Left hindlimb (tissue), 1 donor: ENCODE data around the gene NLGN2.

Experiments
- DNase-seq: peaks from one replicate; pipeline ENCODE4 v3.0.0-alpha.2; 2018

NLGN2 gene

DNA sequence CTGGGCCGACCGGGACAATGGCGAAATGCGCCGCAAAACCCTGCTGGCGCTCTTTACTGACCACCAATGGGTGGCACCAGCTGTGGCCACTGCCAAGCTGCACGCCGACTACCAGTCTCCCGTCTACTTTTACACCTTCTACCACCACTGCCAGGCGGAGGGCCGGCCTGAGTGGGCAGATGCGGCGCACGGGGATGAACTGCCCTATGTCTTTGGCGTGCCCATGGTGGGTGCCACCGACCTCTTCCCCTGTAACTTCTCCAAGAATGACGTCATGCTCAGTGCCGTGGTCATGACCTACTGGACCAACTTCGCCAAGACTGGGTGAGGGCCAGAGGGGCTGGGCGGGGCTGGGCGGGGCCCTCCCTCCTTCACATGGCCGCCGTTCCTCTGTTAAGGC is 8.1 kb downstream of the NLGN2 start:
- no peak for DNase-seq

- DNase-seq, result no peak
These were observed 8.7 kb downstream of the NLGN2 start for GRCh38 chr17:7416323-7416722.

DNA sequence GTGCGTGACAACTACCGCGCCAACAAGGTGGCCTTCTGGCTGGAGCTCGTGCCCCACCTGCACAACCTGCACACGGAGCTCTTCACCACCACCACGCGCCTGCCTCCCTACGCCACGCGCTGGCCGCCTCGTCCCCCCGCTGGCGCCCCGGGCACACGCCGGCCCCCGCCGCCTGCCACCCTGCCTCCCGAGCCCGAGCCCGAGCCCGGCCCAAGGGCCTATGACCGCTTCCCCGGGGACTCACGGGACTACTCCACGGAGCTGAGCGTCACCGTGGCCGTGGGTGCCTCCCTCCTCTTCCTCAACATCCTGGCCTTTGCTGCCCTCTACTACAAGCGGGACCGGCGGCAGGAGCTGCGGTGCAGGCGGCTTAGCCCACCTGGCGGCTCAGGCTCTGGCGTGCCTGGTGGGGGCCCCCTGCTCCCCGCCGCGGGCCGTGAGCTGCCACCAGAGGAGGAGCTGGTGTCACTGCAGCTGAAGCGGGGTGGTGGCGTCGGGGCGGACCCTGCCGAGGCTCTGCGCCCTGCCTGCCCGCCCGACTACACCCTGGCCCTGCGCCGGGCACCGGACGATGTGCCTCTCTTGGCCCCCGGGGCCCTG is 9.5 kb downstream of the NLGN2 start:
- no peak for DNase-seq

- no peak for DNase-seq
These were observed 11.0 kb downstream of the NLGN2 start for GRCh38 chr17:7418472-7419152.

DNA sequence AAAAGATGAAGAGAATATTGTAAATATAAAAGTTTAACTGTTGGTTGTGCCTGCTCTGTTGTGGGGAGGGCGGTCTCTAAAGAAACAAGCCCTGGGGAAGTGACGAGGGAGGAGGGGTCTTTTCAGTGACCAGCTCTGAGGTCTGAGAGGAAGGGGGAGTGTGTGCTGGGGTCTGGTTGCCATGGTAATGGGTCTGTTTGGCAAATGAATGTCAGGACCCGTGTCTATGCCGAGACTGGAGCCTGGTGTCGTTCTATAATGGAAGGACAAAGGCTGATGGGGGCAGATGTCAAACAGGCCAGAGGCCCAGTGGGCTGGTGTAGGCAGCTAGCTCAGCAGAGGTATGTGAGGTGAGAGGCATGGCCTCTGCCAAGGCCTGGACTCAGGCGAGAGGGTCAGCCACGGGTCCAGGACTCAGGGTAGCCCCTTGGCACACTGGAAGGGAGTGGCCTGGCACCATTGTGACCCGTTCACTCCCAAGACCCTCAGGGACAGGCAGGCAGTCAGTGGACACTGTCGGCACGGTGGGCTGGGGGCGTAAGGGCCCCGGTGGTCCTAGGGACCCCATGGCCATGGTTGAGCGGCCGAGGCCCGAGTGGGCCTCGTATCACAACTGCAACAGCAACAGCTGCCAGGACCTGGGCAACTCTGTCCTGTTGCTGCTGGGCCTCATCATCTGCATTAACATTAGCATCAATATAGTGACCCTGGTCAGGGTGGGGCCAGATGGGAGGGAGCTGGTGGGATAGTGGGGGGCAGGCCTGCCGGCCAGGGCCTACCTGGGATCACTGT is 12.4 kb downstream of the NLGN2 start, which contains the start of gene SPEM1:
Gene SPEM1, plus strand, starts transcription at position 506 of the 792 bp plus-strand sequence. Its CDS starts 61 bp downstream, at position 567.
- no peak for DNase-seq

- DNase-seq, result no peak
These were observed 13.5 kb downstream of the NLGN2 start for GRCh38 chr17:7421186-7421585.

GRCh38 chr17:7423679-7424078 is 16.0 kb downstream of the NLGN2 start:
- no peak for DNase-seq

DNA sequence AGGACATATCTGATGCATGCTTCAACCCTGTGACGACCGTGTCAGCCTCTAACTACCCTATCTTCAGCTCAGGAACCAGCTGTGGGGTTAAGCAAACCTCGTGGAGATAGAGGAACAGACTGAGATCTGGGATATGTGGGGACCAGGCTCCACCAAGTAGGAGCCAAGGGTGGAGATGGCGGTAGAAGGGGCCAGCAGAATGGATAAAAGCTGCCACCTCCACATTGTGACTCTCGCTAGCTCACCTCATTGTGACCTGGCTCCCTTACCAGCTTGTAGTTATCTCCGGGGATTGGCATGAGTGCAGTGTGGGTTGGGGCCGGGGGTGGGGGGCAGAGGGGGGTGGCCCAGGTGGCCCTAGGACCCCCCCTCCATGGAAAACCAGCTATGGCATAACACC is 17.7 kb downstream of the NLGN2 start, which contains the start of gene SPEM2:
Gene SPEM2, plus strand, starts transcription at position 301 of the 400 bp plus-strand sequence. Its CDS starts 73 bp downstream, at position 374.
- DNase-seq, result no peak

DNA sequence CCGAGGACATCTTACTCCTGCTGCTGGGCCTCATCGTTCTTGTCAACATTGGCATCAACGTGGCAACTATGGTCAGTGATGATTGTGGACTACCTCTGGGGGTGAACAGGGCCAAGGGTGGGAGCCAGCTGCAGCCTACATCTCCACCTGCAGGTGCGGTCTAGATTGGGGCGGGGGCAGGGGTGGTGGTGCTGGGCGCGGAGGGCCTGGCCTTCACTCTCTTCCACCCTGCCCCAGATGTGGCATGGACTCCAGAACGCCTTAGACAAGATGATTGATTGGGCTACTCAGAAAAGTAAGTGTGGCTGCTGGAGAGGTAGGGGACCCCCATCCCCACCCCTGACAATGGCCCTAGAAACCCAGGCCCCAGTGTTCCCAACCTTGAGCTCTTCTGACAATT is 18.1 kb downstream of the NLGN2 start:
- DNase-seq, result no peak

GRCh38 chr17:7426203-7426863 is 18.7 kb downstream of the NLGN2 start:
- no peak for DNase-seq

DNA sequence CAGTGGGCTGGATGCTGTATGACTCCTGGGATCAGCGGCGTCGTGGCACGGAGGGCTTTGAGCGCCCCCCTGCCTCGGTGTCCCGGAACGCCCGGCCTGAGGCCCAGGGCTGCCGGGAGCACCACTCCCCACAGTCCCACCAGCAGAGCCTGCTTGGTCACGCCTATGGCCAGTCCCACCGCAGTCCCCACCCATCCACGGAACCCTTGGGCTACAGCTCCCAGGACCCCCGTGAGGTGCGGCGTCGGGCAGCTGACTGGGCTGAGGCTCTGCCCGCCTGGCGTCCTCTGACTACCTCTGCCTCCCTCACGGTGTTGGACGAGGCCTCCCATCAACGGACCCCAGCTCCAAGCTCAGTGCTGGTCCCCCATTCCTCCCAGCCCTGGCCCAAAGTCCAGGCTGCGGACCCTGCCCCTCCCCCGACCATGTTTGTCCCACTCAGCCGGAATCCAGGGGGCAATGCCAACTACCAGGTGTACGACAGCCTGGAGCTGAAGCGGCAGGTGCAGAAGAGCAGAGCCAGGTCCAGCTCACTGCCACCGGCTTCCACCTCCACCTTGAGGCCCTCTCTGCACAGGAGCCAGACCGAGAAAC is 19.3 kb downstream of the NLGN2 start:
- DNase-seq, result no peak

GRCh38 chr17:7427549-7427948 is 19.9 kb downstream of the NLGN2 start:
- no peak for DNase-seq

- DNase-seq, result no peak
These were observed 20.9 kb downstream of the NLGN2 start, which contains the start of gene SPEM3 for GRCh38 chr17:7428557-7428956. SPEM3 (plus strand) TSS chr17:7428857; CDS start chr17:7428903, 46 bp downstream.

DNA sequence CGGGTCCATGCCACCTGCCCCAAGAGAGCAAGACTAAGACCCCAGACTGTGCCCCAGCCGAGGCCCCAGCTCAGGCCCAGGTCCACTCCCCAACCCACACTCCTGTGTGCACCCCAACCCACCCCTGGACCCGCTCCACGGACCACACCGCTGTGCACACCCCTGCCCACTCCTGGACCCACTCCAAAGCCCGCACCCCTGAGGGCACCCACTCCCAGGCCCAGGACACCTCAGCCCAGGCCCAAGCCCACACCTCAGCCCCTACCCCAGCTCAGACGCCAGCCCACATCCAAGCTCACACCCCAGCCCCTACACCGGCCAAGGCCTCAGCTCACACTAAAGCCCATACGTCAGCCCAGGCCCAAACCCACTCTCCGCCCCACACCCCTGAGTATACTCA is 22.1 kb downstream of the NLGN2 start:
- DNase-seq, result no peak

GRCh38 chr17:7431231-7431630 is 23.6 kb downstream of the NLGN2 start:
- no peak for DNase-seq

DNA sequence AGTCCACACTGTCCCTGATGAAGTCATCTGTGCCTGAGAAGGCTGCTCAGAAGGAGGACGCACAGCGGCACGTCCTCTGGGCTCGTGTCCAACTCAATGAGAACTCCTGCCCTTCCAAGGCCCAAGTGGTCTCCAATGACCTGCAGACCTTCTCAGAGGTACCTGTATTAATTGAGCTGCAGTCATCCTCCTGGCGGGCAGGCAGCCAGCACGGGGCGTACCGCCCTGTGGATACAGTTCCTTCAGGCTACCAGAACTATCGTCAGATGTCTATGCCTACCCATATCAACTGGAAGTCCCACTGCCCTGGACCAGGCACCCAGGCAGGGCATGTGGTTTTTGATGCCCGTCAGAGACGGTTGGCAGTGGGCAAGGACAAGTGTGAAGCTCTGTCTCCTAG is 24.7 kb downstream of the NLGN2 start:
- DNase-seq, result no peak

DNA sequence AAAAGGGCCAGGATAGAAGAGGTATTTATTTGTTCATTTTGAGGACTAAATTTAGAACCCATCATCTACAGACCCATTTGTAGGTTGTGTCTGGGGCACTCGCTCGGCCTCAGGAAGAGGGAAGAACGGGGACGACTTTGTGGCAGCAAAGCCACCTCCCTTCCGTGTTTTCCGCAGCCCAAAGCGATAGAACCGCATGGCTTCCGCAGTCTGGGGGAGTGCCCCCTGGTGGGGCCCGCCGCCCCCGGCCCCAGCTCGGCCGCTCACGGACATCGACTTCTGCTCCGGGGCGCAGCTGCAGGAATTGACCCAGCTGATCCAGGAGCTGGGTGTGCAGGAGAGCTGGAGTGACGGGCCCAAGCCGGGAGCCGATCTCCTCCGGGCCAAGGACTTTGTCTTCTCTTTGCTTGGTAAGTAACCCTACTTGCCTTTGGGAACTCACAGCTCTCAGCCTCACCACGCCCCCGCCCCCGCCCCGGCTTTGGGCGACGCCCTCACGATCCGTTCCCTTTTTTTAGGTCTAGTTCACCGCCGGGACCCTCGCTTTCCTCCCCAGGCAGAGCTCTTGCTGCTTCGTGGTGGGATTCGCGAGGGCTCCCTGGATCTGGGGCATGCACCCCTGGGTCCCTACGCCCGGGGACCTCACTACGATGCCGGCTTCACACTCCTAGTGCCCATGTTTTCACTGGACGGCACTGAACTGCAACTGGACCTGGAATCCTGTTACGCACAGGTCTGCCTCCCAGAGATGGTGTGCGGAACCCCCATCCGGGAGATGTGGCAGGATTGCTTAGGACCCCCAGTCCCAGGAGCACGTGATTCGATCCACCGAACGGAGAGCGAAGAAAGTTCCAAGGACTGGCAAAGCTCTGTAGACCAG is 28.3 kb downstream of the NLGN2 start:
- no peak for DNase-seq

DNA sequence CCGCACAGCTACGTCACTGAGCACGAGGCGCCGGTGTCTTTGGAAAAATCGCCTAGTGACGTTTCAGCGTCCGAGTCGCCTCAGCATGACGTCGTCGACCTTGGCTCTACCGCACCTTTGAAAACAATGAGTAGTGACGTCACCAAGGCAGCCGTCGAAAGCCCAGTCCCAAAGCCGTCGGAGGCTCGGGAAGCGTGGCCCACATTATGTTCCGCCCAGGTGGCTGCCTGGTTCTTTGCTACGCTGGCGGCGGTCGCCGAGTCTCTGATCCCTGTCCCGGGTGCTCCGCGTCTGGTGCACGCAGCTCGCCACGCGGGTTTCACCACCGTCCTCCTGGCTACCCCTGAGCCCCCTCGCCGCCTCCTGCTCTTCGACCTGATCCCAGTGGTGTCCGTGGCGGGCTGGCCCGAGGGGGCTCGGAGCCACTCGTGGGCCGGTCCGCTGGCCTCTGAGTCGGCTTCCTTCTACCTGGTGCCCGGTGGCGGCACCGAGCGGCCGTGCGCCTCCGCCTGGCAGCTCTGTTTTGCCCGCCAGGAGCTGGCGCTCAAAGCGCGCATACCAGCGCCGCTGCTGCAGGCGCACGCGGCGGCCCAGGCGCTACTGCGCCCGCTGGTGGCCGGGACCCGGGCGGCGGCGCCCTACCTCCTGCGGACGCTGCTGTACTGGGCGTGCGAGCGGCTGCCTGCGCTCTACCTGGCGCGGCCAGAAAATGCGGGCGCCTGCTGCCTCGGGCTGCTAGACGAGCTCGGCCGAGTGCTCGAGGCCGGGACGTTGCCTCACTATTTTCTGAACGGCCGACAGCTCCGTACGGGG is 29.1 kb downstream of the NLGN2 start:
- peak; percentile 76 for DNase-seq

DNA sequence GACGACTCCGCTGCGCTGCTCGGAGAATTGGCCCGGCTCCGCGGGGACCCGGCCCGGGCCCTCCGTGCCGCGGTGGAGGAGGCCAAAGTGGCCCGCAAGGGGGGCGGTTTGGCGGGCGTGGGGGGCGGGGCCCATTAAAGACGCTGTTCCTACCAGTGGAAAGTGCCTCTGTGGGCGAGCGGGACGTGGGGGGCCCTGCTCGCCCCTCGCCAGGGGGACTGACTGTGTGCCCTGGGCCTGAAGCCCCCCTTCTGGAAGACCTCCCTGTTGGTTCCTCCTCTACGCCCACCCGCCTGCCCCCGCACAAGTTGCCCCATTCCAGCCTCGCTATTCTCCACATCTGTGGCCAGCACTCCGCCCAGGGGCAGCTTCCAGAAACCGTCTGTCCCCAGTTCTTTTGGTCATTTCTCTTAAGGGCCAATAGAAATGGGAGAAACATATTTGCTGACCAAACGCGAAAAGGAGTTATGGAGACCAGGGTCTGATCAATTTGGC is 29.8 kb downstream of the NLGN2 start:
- no peak for DNase-seq

DNA sequence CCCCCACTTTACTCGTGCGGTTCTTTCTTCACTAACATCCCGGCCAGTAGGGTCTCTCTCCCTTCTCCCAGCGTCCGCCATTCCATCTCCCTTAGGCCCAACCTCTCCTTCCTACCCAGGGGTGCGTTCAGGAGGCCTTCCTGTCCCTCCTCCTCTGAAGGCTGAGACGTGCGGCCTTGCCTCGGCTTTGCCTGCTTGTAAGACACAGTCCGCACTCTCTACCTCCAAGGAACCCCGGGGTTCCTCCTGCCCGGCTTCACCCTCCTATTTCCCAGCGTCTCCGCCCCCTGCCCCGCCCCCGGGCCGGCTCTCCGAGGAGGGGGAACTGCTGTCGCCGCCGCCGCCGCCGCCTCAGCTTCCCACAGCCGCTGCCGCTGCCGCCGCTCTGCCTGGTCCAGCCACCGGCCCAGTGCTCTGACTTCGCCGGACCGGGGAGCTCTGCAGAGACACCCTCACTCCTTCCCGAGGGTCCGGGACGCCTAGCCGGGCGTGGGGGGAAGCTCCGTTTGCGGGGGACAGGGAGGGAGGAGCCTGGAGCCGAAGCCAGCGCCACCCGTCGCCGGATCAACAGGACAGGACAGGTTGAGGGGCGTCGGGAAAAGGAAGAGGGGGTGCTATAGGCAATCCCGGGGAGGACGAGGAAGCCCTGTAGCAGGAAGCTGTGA is 30.4 kb downstream of the NLGN2 start:
- peak; percentile 69 for DNase-seq
